Small intestine (tissue), 7 donors: ENCODE results near the gene LEF1. TPM values are rescaled to one million over a fixed set of nuclear protein-coding genes. Genes with fewer than 3 reads are reported as not detected.
A peak's percentile ranks its signal among the peaks of the same experiment; 100 is the strongest.

Source experiments
- DNase-seq, 2 donors: peaks; one replicate each; pipeline versions ENCODE4 v3.0.0 to v3.0.0-alpha.2; 2013
- FAIRE-seq: peaks from 2 replicates; lab custom pipeline; 2012; peaks lifted over from hg19 to GRCh38; lab: Jason Lieb, UNC
- H3K27ac ChIP-seq, 3 donors: one replicate each; pipeline ENCODE4 v1.5.1; 2013; ENCODE audit warnings: low read length in 2 of 3, mild to moderate bottlenecking in 2 of 3, control low read depth in 1 of 3, inconsistent platforms in 1 of 3, low read depth in 1 of 3, moderate library complexity in 1 of 3
- H3K27me3 ChIP-seq, 3 donors: one replicate each; pipeline ENCODE4 v1.6.1; 2013; ENCODE audit warnings: low read length in 3 of 3, inconsistent platforms in 1 of 3; ENCODE audit not compliant: control insufficient read depth in 3 of 3, insufficient read depth in 3 of 3
- H3K36me3 ChIP-seq, 3 donors: one replicate each; pipeline ENCODE4 v1.6.1; 2013; ENCODE audit warnings: low read length in 3 of 3, inconsistent platforms in 1 of 3, low read depth in 1 of 3, mild to moderate bottlenecking in 1 of 3, moderate library complexity in 1 of 3; ENCODE audit not compliant: control insufficient read depth in 3 of 3, insufficient read depth in 2 of 3
- H3K4me1 ChIP-seq, 3 donors: one replicate each; pipeline ENCODE4 v1.6.1; 2013; ENCODE audit warnings: low read length in 2 of 3, inconsistent platforms in 1 of 3, low read depth in 1 of 3, mild to moderate bottlenecking in 1 of 3, moderate library complexity in 1 of 3; ENCODE audit not compliant: control insufficient read depth in 3 of 3, insufficient read depth in 2 of 3
- H3K4me3 ChIP-seq, 3 donors: one replicate each; pipeline ENCODE4 v1.5.1; 2013; ENCODE audit warnings: low read length in 3 of 3, control low read depth in 1 of 3, inconsistent platforms in 1 of 3, low read depth in 1 of 3, mild to moderate bottlenecking in 1 of 3, moderate library complexity in 1 of 3
- H3K9me3 ChIP-seq, 2 donors: one replicate each; pipeline ENCODE4 v1.6.1; 2013; ENCODE audit warnings: low read depth in 1 of 2, low read length in 1 of 2; ENCODE audit not compliant: control insufficient read depth in 2 of 2, insufficient read depth in 1 of 2
- WGBS, 3 donors: extraction: QIAGEN DNeasy Blood & Tissue Kit; methylation state at CpG; one replicate each; pipeline ENCODE4 v1.1.7; 2013; 5-methylcytosine and 5-hydroxymethylcytosine counted together
- polyA plus RNA-seq, 4 donors: library from polyadenylated mRNA; stranded (reverse) in 3 of 4; unstranded in 1 of 4; fragments of 200-250 nt in 3 of 4; fragments of 120-200 nt in 1 of 4; gene quantifications; one replicate each; pipeline versions ENCODE4 v1.2.1 to v1.2.3, GENCODE V29; 2013
- donor health status: healthy with polysubstance abuse.
- donor health status: control.
- donor health status: control.
- donor health status: Bipolar disorder and iron deficiency.
- donor health status: healthy.

Gene LEF1
- polyA plus RNA-seq, 4 donors: 0.89 to 5.2 (median 3.7) TPM

DNA sequence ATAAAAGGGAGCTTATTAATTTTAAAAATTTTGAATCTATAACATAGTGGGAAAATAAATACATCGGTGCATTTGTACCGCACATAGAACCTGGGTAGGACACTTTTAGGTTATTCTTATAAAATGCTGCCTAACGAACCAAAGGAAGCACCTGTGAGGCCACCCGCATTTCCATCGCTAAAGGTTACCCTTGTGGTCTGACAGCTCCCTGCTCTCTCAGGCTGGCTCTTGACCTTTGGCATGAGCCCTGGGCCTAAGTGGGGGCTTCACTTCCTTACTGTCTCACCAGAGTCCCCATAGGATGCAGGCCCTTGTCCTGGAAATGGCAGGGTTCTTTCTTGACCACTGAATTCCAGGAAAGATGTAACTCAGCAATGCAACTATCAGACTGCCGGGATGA is 133.0 kb downstream of the LEF1 start:
- peaks cover 3 to 30% (median 8%) of the 10 kb centered on the region in 3 donors for H3K36me3 ChIP-seq
- H3K4me1 ChIP-seq: no peaks in the 10 kb centered on the region
- FAIRE-seq (no peak), DNase-seq (no peak)
- no peaks in the 10 kb centered on the region for H3K27me3 ChIP-seq
- 75 to 90% (median 88%) methylated on average over 6 of the region's 6 CpGs for WGBS, 3 donors
- H3K27ac ChIP-seq: peak overlapping the region in 1 of 3 donors; percentile 73
- H3K9me3 ChIP-seq: no peaks in the 10 kb centered on the region
- H3K4me3 ChIP-seq: no peak overlapping the region

DNA sequence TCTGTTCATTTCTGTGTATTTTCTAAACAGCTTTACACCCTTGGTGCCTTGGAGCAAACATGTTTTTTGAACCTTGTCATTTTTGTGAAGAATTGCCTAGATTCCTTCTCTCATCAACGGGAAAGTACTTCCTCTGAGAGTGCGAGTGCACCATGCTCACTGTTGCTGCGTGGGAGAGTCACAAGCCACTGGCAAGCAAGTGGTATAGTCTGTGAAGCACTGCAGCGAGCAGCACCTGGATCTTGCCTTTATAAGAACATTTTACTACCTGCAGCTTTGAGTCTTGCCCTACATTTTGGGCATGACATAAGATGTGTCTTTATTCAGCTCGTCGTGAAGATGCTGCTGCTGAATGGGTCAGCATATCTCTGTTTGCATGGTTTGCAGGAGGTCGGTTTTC is 134.2 kb downstream of the LEF1 start:
- WGBS, 3 donors: 84 to 89% (median 87%) methylated on average over 7 of the region's 7 CpGs
- Histone ChIP-seq H3K4me1 (no peaks in the 10 kb centered on the region), H3K9me3 (no peaks in the 10 kb centered on the region), H3K27ac (no peak overlapping the region), H3K36me3 (peaks cover 3 to 39% (median 6%) of the 10 kb centered on the region in 3 donors), H3K27me3 (no peaks in the 10 kb centered on the region), H3K4me3 (no peak overlapping the region)
- FAIRE-seq (no peak), DNase-seq (no peak)

DNA sequence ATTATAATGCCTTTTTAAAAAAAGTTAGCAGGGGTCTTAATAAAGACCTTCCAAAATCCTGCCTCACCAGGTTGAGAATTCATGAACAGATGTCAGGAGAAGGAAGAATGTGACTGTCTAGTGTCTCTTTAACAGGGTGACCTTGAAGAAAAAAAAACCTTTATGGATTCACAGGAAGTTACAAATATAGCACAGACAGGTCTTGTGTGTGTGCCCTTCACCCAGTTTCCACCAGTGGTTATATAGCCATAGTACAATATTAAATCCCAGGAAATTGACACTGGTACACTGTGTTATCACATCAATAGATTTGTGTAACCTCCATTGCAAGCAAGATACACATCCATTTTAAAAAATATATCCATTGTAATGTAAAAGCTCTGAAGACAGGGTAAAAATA is 135.4 kb downstream of the LEF1 start:
- no peaks in the 10 kb centered on the region for H3K4me1 ChIP-seq
- FAIRE-seq (no peak), DNase-seq (no peak)
- no peaks in the 10 kb centered on the region for H3K27me3 ChIP-seq
- H3K4me3 ChIP-seq: no peak overlapping the region
- no peak overlapping the region for H3K27ac ChIP-seq
- H3K36me3 ChIP-seq: peaks cover 3 to 48% (median 9%) of the 10 kb centered on the region in 3 donors
- H3K9me3 ChIP-seq: no peaks in the 10 kb centered on the region

DNA sequence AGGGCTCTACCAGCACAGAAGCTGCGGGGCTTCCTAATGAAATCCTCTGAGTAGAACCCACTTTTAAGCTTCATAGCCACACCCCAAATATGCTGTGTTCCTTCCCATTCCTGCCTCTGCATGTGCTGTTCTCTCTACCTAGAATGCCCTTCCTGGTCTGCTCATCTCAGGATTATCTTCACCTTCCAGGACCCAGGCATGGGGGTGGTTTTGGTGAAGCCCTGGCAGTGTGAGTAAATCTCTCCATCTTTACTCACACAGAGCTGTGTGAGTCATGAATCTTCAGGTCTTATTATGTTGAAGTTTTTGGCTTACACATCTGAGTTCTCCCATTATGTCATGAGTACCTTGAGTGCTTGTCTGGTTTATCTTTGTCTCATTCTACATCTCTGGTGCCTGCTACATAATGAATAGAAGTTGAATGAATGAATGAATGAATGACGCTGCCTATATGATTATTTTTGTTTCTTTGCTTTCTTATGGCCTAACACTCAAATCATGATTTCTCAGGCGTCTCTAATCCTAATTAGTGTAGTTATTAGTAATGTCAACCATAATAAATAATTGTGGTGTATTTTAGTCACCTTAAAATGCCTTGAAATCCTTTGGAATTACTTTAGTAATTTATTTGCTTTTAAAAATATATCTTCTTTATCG is 137.2 kb downstream of the LEF1 start:
- DNase-seq (no peak), FAIRE-seq (no peak)
- WGBS, 3 donors: 94 to 97% (median 97%) methylated on average over 4 of the region's 4 CpGs
- no peaks in the 10 kb centered on the region for H3K4me1 ChIP-seq
- no peaks in the 10 kb centered on the region for H3K9me3 ChIP-seq
- no peaks in the 10 kb centered on the region for H3K27me3 ChIP-seq
- H3K4me3 ChIP-seq: no peak overlapping the region
- H3K27ac ChIP-seq: no peak overlapping the region
- peaks cover 7 to 59% (median 16%) of the 10 kb centered on the region in 3 donors for H3K36me3 ChIP-seq

DNA sequence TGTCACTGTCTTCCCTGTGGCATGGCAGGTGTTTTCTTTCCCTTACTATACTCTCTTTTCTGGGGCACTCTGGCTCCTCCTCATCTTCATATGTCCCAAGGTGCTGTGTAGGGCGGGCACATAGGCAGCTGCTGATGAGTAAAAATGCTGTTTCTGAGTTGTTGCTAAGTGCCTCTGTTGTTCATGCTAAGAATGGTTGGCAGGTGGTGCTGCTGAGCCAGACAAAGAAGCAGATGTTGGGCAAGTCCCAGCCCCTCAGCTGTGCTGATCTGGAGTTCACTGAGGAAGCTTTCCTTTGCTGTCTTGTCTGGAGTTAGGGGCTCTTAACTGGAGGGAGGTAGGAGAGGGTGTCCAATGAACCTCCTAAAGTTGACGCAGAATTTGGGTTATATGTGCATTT is 138.4 kb downstream of the LEF1 start:
- Histone ChIP-seq H3K4me3 (no peak overlapping the region), H3K27ac (no peak overlapping the region), H3K36me3 (peaks cover 7 to 60% (median 18%) of the 10 kb centered on the region in 3 donors), H3K27me3 (no peaks in the 10 kb centered on the region), H3K9me3 (no peaks in the 10 kb centered on the region), H3K4me1 (no peaks in the 10 kb centered on the region)
- 81 to 82% (median 82%) methylated on average over 2 of the region's 2 CpGs for WGBS, 3 donors
- DNase-seq: peak; percentile 42 to 48
- FAIRE-seq: no peak

DNA sequence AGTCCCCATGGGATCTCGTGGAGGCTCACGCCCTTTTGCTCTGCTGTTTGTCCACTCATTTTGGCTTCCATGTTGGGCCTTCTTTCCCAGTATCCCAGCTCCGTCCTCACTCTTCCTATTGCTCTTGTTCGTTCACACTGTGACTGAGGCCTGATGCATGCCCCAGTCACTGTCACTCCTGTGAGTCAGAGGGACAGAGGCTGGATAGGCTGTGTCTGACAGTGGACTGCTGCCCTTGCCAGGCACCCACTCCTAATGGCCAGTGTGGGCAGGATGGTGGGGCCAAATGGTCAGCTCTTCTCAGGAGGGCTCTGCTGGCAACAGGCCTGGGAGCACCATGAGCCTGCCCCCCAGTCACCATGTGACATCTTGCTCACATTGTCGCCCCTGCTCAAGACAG is 139.0 kb downstream of the LEF1 start:
- H3K9me3 ChIP-seq: no peaks in the 10 kb centered on the region
- H3K27ac ChIP-seq: no peak overlapping the region
- DNase-seq: no peak
- H3K4me3 ChIP-seq: no peak overlapping the region
- 90 to 94% (median 91%) methylated on average over 5 of the region's 5 CpGs for WGBS, 3 donors
- no peak for FAIRE-seq
- peaks cover 7 to 59% (median 15%) of the 10 kb centered on the region in 3 donors for H3K36me3 ChIP-seq
- no peaks in the 10 kb centered on the region for H3K4me1 ChIP-seq
- H3K27me3 ChIP-seq: no peaks in the 10 kb centered on the region

DNA sequence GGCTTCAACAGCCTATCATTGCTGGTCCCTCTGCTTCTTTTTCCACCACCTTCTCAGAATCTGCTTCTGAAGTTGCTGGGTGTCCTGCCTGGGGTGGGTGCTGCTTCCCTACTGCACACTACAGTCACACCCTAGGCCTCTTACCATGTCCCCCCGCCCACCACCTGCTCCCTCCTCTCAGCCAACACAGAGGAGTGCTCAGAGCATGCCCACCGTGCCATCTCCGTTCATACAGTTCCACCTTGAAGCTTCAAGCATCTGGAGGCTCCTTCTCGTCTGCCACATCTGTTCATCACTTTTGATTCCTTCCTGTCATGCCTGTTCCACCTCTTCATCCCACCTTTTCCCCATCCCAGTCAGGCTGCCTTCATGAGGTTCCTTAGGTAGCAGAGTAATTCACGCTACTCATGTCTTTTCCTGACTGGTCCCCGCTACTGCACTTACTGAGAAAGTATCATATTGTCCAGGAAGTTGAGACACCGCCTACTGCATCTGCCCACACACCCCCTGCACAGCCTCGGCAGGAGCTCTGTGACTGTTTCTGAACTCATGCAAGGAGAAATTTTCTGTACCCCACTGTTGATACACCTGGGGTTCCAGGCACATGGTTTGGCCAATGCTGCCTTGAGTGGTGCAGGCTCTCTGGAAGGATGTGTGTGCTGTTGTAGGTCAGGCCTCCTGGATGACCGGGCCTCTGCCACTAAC is 139.6 kb downstream of the LEF1 start:
- DNase-seq (no peak), FAIRE-seq (no peak)
- no peak overlapping the region for H3K4me3 ChIP-seq
- H3K27me3 ChIP-seq: no peaks in the 10 kb centered on the region
- H3K27ac ChIP-seq: no peak overlapping the region
- no peaks in the 10 kb centered on the region for H3K9me3 ChIP-seq
- H3K36me3 ChIP-seq: peaks cover 9 to 57% (median 12%) of the 10 kb centered on the region in 3 donors
- H3K4me1 ChIP-seq: no peaks in the 10 kb centered on the region
- 82 to 84% (median 84%) methylated on average over 9 of the region's 9 CpGs for WGBS, 3 donors

DNA sequence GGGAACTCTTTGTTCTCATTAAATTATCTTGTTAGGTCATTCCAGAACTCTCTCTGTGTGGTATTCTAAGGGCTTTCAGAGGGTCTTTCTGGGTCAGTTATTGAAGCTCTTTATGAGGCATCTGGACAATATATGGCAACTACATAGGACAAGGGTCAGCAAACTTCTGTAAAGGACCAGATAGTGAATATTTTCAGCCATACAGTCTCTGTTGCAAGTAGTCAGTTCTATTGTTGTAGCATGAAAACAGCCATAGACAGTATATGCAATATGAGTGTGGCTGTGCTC is 143.9 kb downstream of the LEF1 start:
- FAIRE-seq (no peak), DNase-seq (no peak)
- Histone ChIP-seq H3K4me1 (no peaks in the 10 kb centered on the region), H3K4me3 (no peak overlapping the region), H3K27me3 (no peaks in the 10 kb centered on the region), H3K9me3 (no peaks in the 10 kb centered on the region), H3K36me3 (peaks cover 6 to 54% (median 17%) of the 10 kb centered on the region in 3 donors), H3K27ac (no peak overlapping the region)
